Uterus (tissue), 4 donors: ENCODE data around the gene PJA1. TPM values are rescaled to one million over a fixed set of nuclear protein-coding genes. Genes with fewer than 3 reads are reported as not detected.

ENCODE experiments used
- DNase-seq, 2 donors: peaks; one replicate each; pipeline ENCODE4 v3.0.0-alpha.2; 2019 to 2020
- H3K27ac ChIP-seq, 2 donors: fragments of 200-600 bp; sonication (generic); 1 replicate in 1 of 2; 2 replicates in 1 of 2; pipeline ENCODE4 v1.5.1; 2016 to 2018
- H3K27me3 ChIP-seq, 2 donors: fragments of 200-600 bp; sonication (generic); one replicate each; pipeline ENCODE4 v1.5.1; 2018 to 2019; ENCODE audit warnings: control low read depth in 1 of 2
- H3K36me3 ChIP-seq, 2 donors: fragments of 200-600 bp; sonication (generic); one replicate each; pipeline ENCODE4 v1.5.1; 2019; ENCODE audit warnings: control low read depth in 1 of 2
- H3K4me1 ChIP-seq, 2 donors: fragments of 200-600 bp; sonication (generic); one replicate each; pipeline ENCODE4 v1.5.1; 2018 to 2019; ENCODE audit warnings: control low read depth in 1 of 2
- H3K4me3 ChIP-seq, 2 donors: fragments of 200-600 bp; sonication (generic); 1 replicate in 1 of 2; 2 replicates in 1 of 2; pipeline ENCODE4 v1.5.1; 2018 to 2019; ENCODE audit warnings: mild to moderate bottlenecking in 1 of 2
- H3K9me3 ChIP-seq, 2 donors: fragments of 200-600 bp; sonication (generic); one replicate each; pipeline ENCODE4 v1.5.1; 2019; ENCODE audit warnings: control low read depth in 1 of 2
- CTCF ChIP-seq, 4 experiments: fragments of 200-600 bp in 2 of 4; fragments of 450-650 bp in 2 of 4; sonication (generic) in 2 of 4; IDR thresholded peaks; one replicate each; pipeline ENCODE4 v1.5.1; 2016 to 2019; ENCODE audit warnings: antibody characterized with exemption in 4 of 4, mild to moderate bottlenecking in 2 of 4, moderate library complexity in 1 of 4
- POLR2A ChIP-seq, 2 donors: fragments of 450-650 bp; IDR thresholded peaks; one replicate each; pipeline ENCODE4 v1.6.1; 2016; ENCODE audit warnings: antibody characterized with exemption in 2 of 2, mild to moderate bottlenecking in 1 of 2, moderate library complexity in 1 of 2
- intact Hi-C: fragments of 100-400 bp; cut with DNase I; formaldehyde crosslinking; loops from one replicate; pipeline ENCODE4 v1.15.1; 2023; ENCODE audit warnings: low total_unique reads
- total RNA-seq, 4 donors: library from RNA; depleted of rRNA in 3 of 4; stranded (reverse); fragments of >200 nt in 3 of 4; gene quantifications; one replicate each; pipeline versions ENCODE4 v1.1.0 to v1.2.4, GENCODE V29; 2014 to 2023
- donor health status: DM: yes; HTN: yes; CAD: no.

PJA1 gene
- total RNA-seq, 4 donors from 2014 or later = 9.7 to 68.0 (median 26.1) TPM

- Histone ChIP-seq H3K27me3 (no peaks in the 10 kb centered on the region), H3K27ac (no peak overlapping the region), H3K36me3 (no peaks in the 10 kb centered on the region), H3K9me3 (no peaks in the 10 kb centered on the region), H3K4me1 (no peaks in the 10 kb centered on the region), H3K4me3 (no peak overlapping the region)
- intact Hi-C loops = no loop called here
- no peak for DNase-seq
- TF ChIP-seq POLR2A (IDR thresholded peaks at IDR 0.05) = no peak
Observed at GRCh38 chrX:69124108-69124507, 41.1 kb downstream of the PJA1 start.

GRCh38 chrX:69123481-69123880 is 41.8 kb downstream of the PJA1 start:
- Histone ChIP-seq H3K27ac (no peak overlapping the region), H3K9me3 (no peaks in the 10 kb centered on the region), H3K36me3 (no peaks in the 10 kb centered on the region), H3K4me3 (no peak overlapping the region), H3K27me3 (no peaks in the 10 kb centered on the region), H3K4me1 (no peaks in the 10 kb centered on the region)
- intact Hi-C loops = no loop called here
- TF ChIP-seq CTCF (IDR thresholded peaks at IDR 0.05) (no peak), POLR2A (IDR thresholded peaks at IDR 0.05) (no peak)
- no peak for DNase-seq

GRCh38 chrX:69121321-69122000 is 43.8 kb downstream of the PJA1 start:
- Histone ChIP-seq H3K4me1 (no peaks in the 10 kb centered on the region), H3K27ac (no peak overlapping the region), H3K9me3 (no peaks in the 10 kb centered on the region), H3K27me3 (no peaks in the 10 kb centered on the region), H3K4me3 (no peak overlapping the region), H3K36me3 (no peaks in the 10 kb centered on the region)
- no peak for DNase-seq
- intact Hi-C loops = no loop called here
- TF ChIP-seq POLR2A (IDR thresholded peaks at IDR 0.05) = no peak
- TF ChIP-seq CTCF (IDR thresholded peaks at IDR 0.05) = no peak

- no peak for DNase-seq
- TF ChIP-seq POLR2A (IDR thresholded peaks at IDR 0.05) = no peak
- no peak for TF ChIP-seq CTCF (IDR thresholded peaks at IDR 0.05)
- intact Hi-C loops = no loop called here
- H3K9me3 ChIP-seq = no peaks in the 10 kb centered on the region
- H3K36me3 ChIP-seq = no peaks in the 10 kb centered on the region
- no peaks in the 10 kb centered on the region for H3K4me1 ChIP-seq
- H3K27ac ChIP-seq = no peak overlapping the region
- no peak overlapping the region for H3K4me3 ChIP-seq
- H3K27me3 ChIP-seq = no peaks in the 10 kb centered on the region
Observed at GRCh38 chrX:69120476-69120875, 44.8 kb downstream of the PJA1 start.

GRCh38 chrX:69119122-69119521 is 46.1 kb downstream of the PJA1 start:
- Histone ChIP-seq H3K27me3 (no peaks in the 10 kb centered on the region), H3K4me3 (no peak overlapping the region), H3K4me1 (no peaks in the 10 kb centered on the region), H3K9me3 (no peaks in the 10 kb centered on the region), H3K36me3 (no peaks in the 10 kb centered on the region), H3K27ac (no peak overlapping the region)
- DNase-seq = no peak
- TF ChIP-seq CTCF (IDR thresholded peaks at IDR 0.05) (no peak), POLR2A (IDR thresholded peaks at IDR 0.05) (no peak)
- intact Hi-C loops = no loop called here
